ENCODE measurements around the gene ENPP7. TPM values are rescaled to one million over a fixed set of nuclear protein-coding genes. Genes with fewer than 3 reads are reported as not detected.

Gene ENPP7
- total and polyA plus RNA-seq, 10 donors = 0.34 to 0.85 (median 0.51) TPM; not detected in 5

GRCh38 chr17:79683365-79683764 is 47.4 kb upstream of the ENPP7 start:
- H3K9me3 ChIP-seq = no peaks in the 10 kb centered on the region
- no peak overlapping the region for H3K4me3 ChIP-seq
- intact Hi-C loops (cut with DNase I; ENCODE audit: low total_unique reads) = no loop called here
- H3K27me3 ChIP-seq (replicated peaks in 1 of 7) = peaks cover 0 to 83% (median 18%) of the 10 kb centered on the region in 7 donors
- no peak overlapping the region for H3K27ac ChIP-seq
- no peak for DNase-seq
- TF ChIP-seq POLR2A (IDR thresholded peaks at IDR 0.05) = no peak
- no peak for TF ChIP-seq POLR2AphosphoS5 (IDR thresholded peaks at IDR 0.05)
- TF ChIP-seq, protein P1, sequence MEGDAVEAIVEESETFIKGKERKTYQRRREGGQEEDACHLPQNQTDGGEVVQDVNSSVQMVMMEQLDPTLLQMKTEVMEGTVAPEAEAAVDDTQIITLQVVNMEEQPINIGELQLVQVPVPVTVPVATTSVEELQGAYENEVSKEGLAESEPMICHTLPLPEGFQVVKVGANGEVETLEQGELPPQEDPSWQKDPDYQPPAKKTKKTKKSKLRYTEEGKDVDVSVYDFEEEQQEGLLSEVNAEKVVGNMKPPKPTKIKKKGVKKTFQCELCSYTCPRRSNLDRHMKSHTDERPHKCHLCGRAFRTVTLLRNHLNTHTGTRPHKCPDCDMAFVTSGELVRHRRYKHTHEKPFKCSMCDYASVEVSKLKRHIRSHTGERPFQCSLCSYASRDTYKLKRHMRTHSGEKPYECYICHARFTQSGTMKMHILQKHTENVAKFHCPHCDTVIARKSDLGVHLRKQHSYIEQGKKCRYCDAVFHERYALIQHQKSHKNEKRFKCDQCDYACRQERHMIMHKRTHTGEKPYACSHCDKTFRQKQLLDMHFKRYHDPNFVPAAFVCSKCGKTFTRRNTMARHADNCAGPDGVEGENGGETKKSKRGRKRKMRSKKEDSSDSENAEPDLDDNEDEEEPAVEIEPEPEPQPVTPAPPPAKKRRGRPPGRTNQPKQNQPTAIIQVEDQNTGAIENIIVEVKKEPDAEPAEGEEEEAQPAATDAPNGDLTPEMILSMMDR (IDR thresholded peaks at IDR 0.05 in 8 of 11, conservative IDR thresholded peaks at IDR 0.05 in 3 of 11) = no peak
- 85 to 94% (median 90%) methylated on average over 12 of the region's 12 CpGs for WGBS, 5 donors
- H3K4me1 ChIP-seq = no peaks in the 10 kb centered on the region
- no peaks in the 10 kb centered on the region for H3K36me3 ChIP-seq

GRCh38 chr17:79684132-79684985 is 46.4 kb upstream of the ENPP7 start:
- DNase-seq = no peak
- 56 to 72% (median 71%) methylated on average over 27 to 29 of the region's 29 CpGs for WGBS, 5 donors
- intact Hi-C loops (cut with DNase I; ENCODE audit: low total_unique reads) = no loop called here

DNA sequence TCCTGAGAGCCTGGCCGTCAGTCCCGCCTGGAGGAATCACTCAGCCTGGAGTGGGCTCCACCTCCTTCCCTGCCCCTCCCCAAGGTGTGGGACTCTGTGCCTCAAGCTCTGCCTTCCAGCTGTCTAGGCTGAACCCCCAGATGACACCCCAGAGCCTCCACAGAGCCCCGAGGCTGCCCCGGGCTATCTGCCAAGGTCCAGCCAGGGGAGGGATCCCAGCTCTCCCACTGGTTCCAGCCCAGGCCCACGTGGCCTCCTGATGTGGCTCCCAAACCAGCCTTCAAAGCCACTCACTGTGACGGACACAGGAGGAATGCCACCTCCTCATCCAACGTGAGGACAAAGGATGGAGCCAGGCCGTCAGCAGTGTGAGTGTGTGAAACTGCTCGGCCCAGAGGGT is 45.6 kb upstream of the ENPP7 start:
- peaks cover 0 to 72% (median 18%) of the 10 kb centered on the region in 7 donors for H3K27me3 ChIP-seq (replicated peaks in 1 of 7)
- no peaks in the 10 kb centered on the region for H3K4me1 ChIP-seq
- no peaks in the 10 kb centered on the region for H3K9me3 ChIP-seq
- H3K36me3 ChIP-seq = no peaks in the 10 kb centered on the region
- H3K27ac ChIP-seq = no peak overlapping the region
- intact Hi-C loops (cut with DNase I; ENCODE audit: low total_unique reads) = no loop called here
- whole genome bisulfite sequencing, 5 donors = 58 to 77% (median 64%) methylated on average over 7 to 9 of the region's 9 CpGs
- no peak for TF ChIP-seq POLR2A (IDR thresholded peaks at IDR 0.05)
- TF ChIP-seq, protein P1 (IDR thresholded peaks at IDR 0.05 in 8 of 11, conservative IDR thresholded peaks at IDR 0.05 in 3 of 11) = no peak
- no peak for TF ChIP-seq POLR2AphosphoS5 (IDR thresholded peaks at IDR 0.05)
- DNase-seq = no peak
- no peak overlapping the region for H3K4me3 ChIP-seq

More at GRCh38 chr17:79684132-79684985, 46.4 kb upstream of the ENPP7 start:
- Histone ChIP-seq H3K4me1 (no peaks in the 10 kb centered on the region), H3K9me3 (no peaks in the 10 kb centered on the region), H3K27me3 (replicated peaks in 1 of 7) (peaks cover 0 to 77% (median 18%) of the 10 kb centered on the region in 7 donors), H3K4me3 (no peak overlapping the region), H3K27ac (no peak overlapping the region), H3K36me3 (no peaks in the 10 kb centered on the region)
- TF ChIP-seq POLR2A (IDR thresholded peaks at IDR 0.05) (no peak), POLR2AphosphoS5 (IDR thresholded peaks at IDR 0.05) (no peak)
- TF ChIP-seq, protein P1 (IDR thresholded peaks at IDR 0.05 in 8 of 11, conservative IDR thresholded peaks at IDR 0.05 in 3 of 11) = no peak

DNA sequence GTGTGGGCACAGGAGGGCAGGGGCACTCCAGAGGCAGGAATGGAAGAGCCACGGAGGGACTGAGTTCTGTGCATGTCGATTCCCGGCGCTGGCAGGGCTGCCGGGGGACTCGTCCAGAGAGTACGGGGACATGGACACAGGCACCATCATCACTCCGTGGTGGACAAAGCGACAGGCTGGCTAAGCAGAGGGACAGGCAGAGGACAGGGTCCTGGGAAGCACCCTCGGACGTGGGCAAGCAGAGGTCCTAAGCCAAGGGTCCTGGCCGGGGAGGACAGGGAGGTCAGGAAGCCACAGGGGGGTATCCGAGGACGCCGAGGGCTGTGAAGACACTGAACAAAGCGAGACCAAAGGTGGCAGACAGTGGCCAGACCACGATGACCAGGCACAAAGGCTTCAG is 44.3 kb upstream of the ENPP7 start:
- Histone ChIP-seq H3K27ac (no peak overlapping the region), H3K4me3 (no peak overlapping the region), H3K4me1 (no peaks in the 10 kb centered on the region), H3K9me3 (no peaks in the 10 kb centered on the region), H3K27me3 (replicated peaks in 1 of 7) (peaks cover 0 to 65% (median 11%) of the 10 kb centered on the region in 7 donors), H3K36me3 (no peaks in the 10 kb centered on the region)
- intact Hi-C loops (cut with DNase I; ENCODE audit: low total_unique reads) = no loop called here
- 73 to 85% (median 76%) methylated on average over 15 to 17 of the region's 17 CpGs for WGBS, 5 donors
- DNase-seq = no peak
- TF ChIP-seq POLR2AphosphoS5 (IDR thresholded peaks at IDR 0.05) (no peak), POLR2A (IDR thresholded peaks at IDR 0.05) (no peak)
- TF ChIP-seq, protein P1 (IDR thresholded peaks at IDR 0.05 in 8 of 11, conservative IDR thresholded peaks at IDR 0.05 in 3 of 11) = no peak

Measured in spleen (tissue), 11 donors.